Loucy (cell line): ENCODE data around the gene LVRN.

Experiments
- CTCF ChIP-seq: fragments of 200-600 bp; sonication (generic); conservative IDR thresholded peaks from 2 replicates; pipeline ENCODE4 v1.5.1; 2014; ENCODE audit warnings: mild to moderate bottlenecking, antibody characterized with exemption, low read length
- EZH2phosphoT487 ChIP-seq: fragments of 200-600 bp; IDR thresholded peaks from 2 replicates; pipeline ENCODE4 v1.6.1; 2018; ENCODE audit warnings: antibody characterized with exemption, mild to moderate bottlenecking, moderate library complexity, borderline replicate concordance

DNA sequence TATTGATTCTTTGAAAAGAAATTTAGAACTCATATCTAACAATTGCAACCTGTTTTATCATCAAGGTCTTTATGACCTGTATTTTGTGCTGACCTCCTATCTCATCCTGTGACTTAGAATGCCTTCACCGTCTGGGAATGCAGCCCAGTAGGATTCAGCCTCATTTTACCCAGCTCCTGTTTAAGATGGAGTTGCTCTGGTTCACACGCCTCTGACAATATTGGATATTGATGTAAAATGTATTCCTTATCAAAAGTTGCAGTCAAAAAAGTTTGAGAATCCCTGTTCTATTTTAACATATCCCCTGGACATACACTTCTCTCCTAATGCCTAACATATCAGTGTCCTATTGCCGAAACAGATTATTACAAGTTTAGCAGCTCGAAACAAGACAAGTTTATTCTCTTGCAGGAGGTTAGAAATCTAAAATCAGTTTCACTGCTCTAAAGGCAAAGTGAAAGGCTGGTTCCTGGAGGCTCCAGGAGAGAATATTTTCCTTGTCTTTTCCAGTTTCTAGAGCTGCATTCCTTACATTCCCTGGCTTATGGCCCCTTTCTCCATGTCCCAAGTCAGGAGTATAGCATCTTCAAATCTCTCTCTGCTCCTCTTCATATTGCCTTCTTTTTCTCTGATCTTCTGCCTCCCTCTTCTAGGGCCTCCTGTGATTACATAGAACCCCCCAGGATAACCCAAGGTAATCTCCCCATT is 31.5 kb upstream of the LVRN start:
- TF ChIP-seq CTCF (no peak), EZH2phosphoT487 (no peak)
